Activated CD8-positive, alpha-beta memory T cell treated with anti-CD3 and anti-CD28 coated beads for 4 hours (primary cell): ENCODE measurements around the gene WDR81.
"Not testable (repeated sequence)": the region's sequence is repeated elsewhere in the genome, so short reads cannot be mapped to it uniquely, and the experiment has no call there.

ENCODE experiments used
- DNase-seq, 2 donors: peaks; one replicate each; pipeline ENCODE4 v3.0.0-alpha.2; 2020; ENCODE audit warnings: low read depth in 2 of 2

Gene WDR81

DNA sequence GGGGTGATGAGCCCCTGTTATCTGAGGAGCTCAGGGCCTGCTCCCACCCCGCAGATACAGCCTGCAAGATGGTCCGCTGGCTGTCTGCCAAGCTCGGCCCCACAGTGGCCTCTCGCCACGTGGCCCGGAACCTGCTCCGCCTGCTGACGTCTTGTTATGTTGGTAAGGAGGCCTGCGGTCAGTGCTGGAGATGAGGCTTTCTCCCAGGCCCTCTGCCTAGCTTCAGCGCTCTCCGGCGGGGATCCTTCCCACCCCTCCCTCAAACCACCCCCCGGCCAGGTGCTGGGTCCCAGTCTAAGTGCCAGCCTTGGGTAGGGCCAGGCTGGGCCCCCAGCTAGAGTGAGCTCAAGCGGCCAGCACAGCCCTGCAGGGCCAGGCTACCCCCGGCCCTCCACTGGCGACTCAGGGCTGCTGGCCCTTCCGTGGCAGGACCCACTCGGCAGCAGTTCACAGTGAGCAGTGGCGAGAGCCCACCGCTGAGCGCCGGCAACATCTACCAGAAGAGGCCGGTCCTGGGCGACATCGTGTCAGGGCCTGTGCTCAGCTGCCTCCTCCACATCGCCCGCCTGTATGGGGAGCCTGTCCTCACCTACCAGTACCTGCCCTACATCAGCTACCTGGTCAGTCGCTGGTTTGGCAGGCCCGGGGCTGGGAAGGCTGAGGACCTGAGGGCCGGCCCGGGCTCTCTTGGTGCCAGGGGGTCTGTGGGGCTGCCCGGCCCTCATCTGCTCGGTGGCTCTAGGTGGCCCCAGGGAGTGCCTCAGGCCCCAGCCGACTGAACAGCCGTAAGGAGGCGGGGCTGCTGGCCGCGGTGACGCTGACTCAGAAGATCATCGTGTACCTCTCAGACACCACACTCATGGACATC lies 6.1 kb downstream of the WDR81 start:
- DNase-seq, result no peak

DNA sequence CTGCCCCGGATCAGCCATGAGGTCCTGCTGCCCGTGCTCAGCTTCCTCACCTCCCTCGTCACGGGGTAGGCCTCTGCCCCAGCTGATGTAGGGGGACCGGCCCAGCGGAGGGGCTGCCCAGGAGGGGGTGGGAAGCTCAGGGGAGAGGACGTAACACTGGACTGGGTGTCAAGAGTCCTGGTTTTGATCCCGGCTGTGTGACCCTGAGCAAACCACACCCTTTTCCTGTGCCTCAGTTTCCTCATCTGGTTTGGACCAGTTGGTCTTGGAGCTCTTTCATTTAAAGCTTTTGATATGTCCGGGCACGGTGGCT lies 6.6 kb downstream of the WDR81 start:
- DNase-seq, result no peak

DNA sequence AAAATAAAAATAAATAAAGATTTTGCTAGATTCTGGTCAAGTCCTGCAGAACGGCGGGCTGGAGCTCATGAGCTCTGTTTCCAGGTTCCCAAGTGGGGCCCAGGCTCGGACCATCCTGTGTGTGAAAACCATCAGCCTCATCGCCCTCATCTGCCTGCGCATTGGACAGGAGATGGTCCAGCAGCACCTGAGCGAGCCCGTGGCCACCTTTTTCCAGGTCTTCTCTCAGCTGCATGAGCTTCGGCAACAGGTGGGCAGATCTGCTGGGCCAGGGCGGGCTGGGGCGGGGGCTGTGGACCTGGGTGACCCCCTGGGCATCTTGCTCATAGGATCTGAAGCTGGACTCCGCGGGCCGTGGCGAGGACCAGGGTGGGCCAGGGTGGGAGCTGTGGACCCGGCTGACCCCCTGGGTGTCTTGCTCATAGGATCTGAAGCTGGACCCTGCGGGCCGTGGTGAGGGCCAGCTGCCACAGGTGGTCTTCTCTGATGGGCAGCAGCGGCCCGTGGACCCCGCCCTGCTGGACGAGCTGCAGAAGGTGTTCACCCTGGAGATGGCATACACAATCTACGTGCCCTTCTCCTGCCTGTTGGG lies 7.8 kb downstream of the WDR81 start:
- DNase-seq, result no peak

DNA sequence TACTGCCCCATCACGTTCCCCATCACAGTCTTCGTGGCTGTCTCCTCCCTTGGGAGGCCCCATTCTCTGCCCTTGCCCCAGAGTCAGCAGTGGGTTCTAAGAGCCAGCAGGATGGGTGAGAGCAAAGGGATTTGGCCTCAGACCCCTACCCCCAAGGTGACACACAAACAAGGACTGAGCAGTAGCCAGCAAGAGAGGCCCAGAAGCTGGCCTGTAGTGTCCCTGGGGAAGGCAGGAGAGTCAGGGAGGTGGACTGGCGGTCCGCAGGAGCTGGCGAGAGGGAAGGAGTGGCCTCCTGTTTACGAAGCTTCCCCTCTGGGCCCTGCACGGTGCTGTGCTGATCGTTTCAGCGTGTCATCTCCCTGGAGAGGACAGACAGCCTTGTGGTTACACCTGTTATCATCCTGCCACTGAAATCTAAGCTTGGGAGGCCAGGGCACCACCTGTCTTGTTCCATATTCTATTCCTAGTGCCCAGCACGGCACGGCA lies 8.4 kb downstream of the WDR81 start:
- no peak for DNase-seq

DNA sequence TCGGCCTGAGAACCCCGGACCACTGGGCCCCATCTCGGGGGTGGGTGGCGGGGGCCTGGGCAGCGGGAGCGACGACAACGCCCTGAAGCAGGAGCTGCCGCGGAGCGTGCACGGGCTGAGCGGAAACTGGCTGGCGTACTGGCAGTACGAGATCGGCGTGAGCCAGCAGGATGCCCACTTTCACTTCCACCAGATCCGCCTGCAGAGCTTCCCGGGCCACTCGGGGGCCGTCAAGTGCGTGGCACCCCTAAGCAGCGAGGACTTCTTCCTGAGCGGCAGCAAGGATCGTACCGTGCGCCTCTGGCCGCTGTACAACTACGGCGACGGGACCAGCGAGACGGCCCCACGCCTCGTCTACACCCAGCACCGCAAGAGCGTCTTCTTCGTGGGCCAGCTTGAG lies 9.3 kb downstream of the WDR81 start:
- no peak for DNase-seq

DNA sequence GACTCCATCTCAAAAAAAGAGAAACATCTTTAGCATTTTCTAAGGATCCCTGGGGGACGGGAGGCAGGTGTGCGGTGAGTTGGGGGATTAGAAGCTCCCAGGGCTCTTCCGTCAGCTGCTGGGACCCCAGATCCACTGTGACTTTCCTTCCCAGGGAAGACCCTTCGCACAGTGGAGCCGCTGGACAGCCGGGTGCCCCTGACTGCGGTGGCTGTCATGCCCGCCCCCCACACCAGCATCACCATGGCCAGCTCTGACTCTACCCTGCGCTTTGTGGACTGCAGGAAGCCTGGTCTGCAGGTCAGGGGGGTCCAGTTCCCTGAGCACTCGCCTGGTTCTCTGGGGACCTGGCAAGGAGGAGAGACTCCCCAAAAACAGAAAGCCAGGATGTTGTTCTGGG lies 10.9 kb downstream of the WDR81 start:
- DNase-seq, result no peak

DNA sequence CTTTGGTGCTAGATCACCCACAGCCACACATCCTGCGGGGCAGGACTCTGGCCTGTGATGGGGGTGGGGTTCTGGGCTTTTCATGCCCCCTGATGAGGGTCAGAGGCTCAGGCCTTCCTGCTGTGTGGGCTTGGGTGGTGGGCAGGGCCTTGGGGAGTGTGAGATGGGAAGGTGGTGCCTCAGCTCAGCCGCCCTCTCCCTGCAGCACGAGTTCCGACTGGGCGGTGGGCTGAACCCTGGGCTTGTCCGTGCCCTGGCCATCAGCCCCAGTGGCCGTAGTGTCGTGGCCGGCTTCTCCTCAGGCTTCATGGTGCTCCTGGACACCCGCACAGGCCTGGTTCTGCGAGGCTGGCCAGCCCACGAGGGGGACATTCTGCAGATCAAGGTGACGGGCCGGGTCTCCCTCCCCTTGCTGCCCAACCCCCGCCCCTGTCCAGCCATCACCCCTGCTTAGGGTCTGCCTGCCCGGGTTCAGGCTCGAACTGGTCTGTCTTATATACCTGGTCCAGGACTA lies 11.4 kb downstream of the WDR81 start:
- DNase-seq, result no peak

DNA sequence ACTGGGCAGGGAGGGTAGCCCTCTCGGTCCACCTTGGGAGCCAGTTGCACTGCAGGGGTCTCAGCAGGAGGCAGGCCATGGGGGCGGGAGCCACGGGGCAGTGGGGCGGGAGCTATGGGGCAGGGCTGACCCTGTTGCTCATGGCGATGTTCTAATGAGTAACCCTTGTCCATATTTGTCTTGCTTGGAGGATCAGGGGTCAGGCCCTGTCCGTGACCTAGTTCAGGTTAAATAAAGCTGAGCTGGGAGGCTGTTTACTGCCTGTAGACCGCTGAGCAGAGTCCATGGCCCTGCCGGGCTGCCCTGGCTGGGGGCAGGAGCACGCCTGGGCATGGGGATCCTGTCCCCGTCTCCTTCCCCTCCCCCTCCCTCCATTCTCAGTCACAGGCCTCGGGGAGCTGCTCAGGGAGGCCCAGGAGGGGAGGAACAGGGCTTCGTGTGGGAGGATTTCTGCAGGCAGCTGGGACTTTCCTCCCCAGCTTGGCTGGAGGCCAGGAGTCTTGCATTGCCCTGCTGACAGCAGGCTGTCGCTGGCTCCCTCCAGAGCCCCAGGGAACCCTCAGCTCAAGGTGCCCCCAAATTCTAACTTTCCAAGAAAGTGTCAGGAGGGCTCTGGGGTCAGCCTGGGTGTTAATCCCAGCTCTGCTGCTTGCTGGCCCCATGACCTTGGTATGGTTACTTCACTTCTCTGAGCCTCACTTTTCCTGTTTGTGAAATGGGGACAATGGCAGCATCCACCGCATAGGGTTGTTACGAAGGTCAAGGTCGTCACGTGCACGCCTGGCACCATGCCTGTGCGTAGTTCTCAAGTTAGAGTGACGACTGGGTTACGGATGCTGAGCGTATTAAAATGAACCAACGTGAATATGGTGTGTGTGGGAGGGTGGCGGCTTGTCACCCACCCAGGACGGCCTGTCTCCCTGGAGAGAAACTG lies 12.1 kb downstream of the WDR81 start:
- no peak for DNase-seq

DNA sequence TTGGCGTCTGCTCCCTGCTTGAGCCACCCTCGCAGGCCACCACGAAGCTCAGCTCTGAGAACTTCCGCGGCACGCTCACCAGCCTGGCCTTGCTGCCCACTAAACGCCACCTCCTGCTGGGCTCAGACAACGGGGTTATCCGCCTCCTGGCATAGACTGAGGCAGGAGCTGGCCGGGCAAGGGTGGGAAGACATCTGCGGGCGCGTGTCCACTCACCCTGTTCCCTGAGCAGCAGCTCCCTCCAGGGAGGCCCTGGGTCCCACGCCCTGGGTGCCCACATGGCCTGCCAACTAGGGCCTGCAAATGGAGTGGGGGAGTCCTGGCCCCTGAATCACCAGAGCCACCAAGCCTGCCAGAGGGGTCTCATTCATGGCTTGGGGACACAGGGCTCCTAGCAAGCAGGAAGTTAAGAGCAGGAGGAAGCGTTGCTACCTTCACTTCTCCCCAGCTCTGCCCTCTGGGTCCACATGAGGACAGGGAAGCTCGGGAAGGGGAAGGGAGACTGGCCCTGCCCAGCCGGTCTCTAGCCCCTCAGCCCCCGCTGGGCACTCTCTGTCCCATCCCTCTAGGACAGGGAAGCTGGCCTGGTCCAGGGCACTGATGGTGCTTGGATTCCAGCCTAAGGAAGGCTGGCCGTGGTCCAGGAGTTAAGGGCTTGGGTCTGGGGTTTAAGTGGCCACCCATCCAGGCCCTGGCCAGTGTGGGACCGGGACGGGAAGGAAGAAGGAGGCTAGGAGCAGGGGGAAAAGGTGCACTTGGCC lies 13.2 kb downstream of the WDR81 start:
- DNase-seq, result no peak

DNA sequence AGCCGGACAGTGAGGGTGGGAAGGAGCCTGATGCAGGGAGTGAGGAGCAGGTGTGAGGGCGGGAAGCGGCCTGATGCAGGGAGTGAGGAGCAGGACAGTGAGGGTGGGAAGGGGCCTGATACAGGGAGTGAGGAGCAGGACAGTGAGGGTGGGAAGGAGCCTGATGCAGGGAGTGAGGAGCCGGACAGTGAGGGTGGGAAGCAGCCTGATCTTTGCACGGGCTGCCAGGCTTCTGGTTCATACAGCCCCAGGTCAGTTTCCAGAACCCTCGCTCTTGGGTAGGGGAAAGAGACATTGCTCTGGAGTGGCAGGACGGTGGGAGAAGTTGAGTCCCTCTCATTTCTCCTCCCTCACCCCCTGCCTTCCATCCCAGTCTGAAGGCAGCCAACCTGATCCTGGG lies 17.4 kb downstream of the WDR81 start:
- DNase-seq, result not testable (repeated sequence)

DNA sequence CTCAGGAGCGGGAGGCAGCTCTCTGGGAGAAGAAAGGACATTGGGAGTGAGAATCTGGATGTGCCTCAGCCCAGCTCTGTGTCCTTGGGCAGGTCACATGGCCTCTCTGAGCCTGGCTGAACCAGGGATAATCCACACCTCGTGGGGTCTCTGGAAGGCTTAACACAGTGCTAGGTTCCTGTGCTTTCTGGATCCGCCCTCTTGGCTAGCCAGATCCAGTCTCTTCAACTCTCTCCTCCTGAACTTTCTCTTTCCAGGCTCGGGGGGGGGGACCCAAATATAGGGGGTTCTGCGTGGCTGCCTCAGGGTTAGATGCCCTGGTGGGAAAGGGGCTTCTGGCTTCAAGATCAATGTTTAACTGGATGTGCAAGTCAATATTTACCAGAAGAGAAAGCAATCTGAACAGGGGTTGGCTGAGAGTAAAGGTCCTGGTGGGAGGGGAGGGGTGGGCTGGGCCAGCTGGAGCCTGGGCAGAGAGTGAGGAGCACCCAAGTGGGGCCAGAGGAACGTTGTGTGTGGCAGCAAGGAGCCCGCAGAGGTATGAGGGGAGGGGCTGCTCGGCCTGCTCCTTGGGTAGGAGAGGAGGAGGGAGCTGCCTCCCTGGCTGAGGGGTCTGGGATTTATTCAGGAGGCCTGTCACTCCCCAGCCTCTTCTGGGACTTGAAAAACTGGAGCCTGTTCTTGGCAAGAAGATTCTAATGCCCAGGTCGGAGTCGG lies 18.0 kb downstream of the WDR81 start, which contains the start of gene SERPINF2:
TSS of gene SERPINF2 (plus strand) at position 501 of the 717 bp plus-strand sequence. CDS start 2,125 bp downstream, outside the sequence.
- DNase-seq, result no peak

DNA sequence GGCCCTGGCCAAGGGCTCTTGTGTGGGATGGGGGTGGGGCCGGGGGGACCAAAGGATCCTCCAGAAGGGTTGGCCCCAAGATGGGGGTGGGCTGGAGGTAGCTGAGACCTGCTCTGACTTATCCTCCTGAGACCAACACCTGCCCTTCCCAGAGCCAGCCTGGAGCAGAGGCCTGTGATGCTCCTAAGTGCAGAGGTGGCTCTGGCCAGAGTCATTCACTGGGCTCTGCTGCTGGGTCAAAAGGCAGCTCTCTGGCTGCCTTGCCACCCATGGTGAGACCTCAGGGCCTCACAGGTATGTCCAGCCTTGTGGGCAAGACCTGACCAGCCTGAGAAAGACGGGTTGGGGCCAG lies 18.6 kb downstream of the WDR81 start:
- no peak for DNase-seq

DNA sequence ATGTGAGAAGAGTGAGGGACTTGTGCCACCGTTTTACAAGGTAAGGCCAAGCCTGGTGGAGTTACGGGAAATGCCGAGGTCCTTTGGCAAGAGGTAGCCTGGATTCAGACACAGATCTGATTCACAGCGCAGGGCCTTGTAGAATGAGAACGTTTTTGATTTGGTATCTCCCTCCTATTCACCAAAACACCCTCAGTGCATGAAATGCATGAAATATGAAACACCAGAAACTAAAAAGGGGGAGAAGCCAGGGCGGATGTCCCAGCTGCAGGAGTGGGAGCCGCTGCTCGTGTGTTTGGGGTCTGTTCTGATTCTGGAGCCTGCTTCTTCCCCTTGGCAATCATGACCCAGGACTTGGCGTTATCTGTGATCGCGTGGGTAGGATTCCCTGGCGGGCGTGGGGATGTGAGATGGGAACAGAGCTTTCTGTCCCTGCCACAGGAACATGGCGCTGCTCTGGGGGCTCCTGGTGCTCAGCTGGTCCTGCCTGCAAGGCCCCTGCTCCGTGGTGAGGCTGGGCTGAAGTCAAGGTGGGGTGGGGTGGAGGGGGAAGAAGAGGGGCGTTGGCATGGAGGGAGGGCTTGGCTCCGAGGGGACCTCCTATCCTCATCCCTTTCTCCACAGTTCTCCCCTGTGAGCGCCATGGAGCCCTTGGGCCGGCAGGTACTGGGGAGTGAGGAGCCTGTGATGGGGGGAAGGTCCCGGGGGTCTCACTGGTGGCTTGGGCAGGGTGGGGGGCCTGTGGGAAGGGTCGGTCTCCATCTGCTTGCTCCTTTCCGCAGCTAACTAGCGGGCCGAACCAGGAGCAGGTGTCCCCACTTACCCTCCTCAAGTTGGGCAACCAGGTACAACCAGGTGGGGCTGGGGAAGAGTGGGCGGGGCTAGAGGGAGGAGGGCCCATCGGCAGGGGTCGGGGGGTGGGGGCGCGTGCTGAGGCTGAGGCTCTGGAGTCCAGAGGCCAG lies 20.3 kb downstream of the WDR81 start:
- DNase-seq, result no peak

DNA sequence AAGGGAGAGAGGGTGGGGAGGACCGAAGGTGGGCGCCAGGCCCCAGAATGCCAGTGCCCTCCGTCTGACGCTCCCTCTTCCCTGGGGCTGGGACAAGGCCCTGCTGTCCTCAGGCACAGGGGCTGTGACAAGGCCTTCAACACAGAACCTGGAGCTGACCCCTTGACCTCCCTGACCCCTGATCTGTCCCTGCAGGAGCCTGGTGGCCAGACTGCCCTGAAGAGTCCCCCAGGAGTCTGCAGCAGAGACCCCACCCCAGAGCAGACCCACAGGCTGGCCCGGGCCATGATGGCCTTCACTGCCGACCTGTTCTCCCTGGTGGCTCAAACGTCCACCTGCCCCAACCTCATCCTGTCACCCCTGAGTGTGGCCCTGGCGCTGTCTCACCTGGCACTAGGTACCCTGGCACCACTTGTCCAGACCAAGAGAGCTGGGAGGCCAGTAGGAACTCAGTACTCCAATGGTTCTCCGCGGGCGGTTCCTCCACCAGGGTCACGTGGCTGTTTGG lies 21.1 kb downstream of the WDR81 start:
- DNase-seq, result no peak

DNA sequence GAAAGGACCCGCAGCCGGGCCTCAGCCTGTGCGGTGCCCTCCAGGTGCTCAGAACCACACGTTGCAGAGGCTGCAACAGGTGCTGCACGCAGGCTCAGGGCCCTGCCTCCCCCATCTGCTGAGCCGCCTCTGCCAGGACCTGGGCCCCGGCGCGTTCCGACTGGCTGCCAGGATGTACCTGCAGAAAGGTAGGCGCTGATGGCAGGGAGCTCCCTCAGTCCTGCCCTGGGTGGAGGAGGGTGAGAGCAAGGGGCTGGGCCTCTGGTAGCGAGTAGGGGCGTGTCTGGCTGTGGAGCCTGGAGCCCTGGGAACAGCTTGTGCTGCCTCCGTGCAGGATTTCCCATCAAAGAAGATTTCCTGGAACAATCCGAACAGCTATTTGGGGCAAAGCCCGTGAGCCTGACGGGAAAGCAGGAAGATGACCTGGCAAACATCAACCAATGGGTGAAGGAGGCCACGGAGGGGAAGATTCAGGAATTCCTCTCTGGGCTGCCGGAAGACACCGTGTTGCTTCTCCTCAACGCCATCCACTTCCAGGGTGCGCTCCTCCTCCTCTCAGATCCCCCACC lies 22.6 kb downstream of the WDR81 start:
- no peak for DNase-seq

DNA sequence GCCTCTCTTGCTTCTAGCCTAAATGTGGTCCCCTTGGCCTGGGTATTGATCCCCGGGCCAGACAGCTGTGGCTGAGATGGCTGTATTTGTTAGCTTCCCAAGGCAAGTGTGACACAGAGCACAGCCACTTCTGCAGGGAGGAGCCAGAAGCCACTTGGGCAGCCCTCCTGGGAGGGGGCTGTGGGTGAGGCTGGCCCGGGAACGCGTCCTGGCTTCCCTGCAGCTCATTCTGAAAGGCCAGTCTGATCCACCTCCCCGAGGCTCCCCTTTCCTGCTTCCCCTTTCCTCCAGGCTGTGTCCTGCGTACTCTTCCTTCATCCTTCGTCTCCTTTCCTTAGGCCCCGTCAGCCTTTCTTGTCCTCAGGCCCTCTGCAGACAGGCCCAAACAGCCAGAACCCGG lies 26.1 kb downstream of the WDR81 start:
- no peak for DNase-seq

DNA sequence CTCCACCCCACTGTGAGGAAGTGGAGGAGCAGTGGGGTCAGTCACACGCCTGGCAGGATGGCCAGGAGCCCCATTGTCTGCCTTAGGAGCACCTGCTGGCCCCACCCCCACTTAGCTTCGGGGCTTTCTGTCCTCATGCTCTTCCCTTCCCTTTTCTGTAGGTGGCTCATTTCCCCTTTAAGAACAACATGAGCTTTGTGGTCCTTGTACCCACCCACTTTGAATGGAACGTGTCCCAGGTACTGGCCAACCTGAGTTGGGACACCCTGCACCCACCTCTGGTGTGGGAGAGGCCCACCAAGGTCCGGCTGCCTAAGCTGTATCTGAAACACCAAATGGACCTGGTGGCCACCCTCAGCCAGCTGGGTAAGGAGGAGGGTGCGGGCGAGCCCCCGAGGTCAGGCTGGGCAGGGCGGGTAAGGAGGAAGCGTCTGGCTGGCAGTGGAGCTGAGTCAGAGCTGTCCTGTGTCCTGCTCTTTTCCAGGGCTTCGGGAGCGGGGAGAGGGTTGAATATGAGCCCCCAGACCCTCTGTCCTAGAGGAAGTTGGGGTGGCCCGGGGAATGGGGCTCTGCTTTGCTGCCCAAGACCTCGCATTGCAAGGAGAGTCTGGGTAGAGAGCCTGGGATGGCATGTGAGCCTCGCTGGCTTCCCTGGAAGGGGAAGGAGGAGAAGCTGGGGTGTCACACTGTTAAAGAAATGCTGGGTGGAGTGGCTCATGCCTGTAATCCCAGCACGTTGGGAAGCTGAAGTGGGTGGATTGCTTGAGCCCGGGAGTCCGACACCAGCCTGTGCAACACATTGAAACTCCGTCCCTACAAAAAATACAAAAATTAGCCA lies 28.1 kb downstream of the WDR81 start:
- no peak for DNase-seq
